ENCODE data around the gene PRRT3. TPM values are rescaled to one million over a fixed set of nuclear protein-coding genes. Genes with fewer than 3 reads are reported as not detected.
A peak's percentile ranks its signal among the peaks of the same experiment; 100 is the strongest.

PRRT3 gene
- total and polyA plus RNA-seq, 2 of the 13 experiments (the other 11 are each of a cell fraction or from before 2014, with no cell fraction given), result 0.22 to 0.44 TPM

DNA sequence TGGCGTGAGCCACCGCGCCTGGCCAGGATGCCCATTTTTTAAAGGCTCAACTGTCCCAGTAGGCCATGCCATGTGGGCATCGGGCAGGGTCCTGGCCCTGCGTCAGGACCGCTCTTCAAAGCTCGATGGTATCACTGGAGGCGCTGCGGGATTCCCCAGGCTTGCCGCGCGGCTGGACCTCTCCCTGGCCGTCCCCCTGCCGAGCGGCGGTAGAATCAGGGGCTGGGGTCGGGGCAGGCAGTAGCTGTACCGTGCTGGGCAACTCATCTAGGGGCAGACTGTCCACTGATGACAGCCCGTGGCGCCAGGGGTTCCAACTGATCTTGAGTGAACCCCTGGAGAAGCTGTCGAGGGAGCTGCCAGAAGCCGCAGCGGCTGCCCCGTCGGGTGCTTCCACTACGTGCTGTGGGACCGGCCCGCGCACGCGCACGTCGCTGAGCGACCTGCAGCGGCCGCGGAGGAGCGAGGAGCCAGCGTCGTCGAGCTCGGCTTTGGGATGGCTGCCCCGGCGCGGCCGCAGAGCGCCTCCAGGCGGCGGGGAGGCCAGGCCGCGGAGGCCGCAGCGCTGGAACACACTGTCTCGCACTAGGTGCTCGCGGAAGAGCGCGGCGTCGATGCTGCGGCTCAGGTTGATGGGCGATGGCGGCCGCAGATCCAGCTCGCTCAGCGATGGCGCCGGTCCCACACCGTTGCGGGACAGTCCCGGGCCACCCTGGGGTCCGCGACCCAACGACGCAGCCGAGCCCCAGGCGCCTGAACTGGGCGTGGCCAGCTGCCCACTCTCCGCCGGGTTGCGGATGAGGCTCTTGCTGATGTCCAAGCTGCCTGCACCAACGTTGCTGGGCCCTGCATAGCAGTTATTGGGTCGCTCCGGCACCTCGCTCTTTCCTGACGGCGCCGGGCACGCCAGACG is 5.8 kb downstream of the PRRT3 start (continued):
- TF ChIP-seq, protein P1, sequence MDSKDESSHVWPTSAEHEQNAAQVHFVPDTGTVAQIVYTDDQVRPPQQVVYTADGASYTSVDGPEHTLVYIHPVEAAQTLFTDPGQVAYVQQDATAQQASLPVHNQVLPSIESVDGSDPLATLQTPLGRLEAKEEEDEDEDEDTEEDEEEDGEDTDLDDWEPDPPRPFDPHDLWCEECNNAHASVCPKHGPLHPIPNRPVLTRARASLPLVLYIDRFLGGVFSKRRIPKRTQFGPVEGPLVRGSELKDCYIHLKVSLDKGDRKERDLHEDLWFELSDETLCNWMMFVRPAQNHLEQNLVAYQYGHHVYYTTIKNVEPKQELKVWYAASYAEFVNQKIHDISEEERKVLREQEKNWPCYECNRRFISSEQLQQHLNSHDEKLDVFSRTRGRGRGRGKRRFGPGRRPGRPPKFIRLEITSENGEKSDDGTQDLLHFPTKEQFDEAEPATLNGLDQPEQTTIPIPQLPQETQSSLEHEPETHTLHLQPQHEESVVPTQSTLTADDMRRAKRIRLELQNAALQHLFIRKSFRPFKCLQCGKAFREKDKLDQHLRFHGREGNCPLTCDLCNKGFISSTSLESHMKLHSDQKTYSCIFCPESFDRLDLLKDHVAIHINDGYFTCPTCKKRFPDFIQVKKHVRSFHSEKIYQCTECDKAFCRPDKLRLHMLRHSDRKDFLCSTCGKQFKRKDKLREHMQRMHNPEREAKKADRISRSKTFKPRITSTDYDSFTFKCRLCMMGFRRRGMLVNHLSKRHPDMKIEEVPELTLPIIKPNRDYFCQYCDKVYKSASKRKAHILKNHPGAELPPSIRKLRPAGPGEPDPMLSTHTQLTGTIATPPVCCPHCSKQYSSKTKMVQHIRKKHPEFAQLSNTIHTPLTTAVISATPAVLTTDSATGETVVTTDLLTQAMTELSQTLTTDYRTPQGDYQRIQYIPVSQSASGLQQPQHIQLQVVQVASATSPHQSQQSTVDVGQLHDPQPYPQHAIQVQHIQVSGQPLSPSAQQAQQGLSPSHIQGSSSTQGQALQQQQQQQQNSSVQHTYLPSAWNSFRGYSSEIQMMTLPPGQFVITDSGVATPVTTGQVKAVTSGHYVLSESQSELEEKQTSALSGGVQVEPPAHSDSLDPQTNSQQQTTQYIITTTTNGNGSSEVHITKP (CRISPR knock-in tag; IDR thresholded peaks at IDR 0.05; ENCODE audit: low read depth), result no peak
- peak in 1 of 2 experiments; percentile 45; a peak in 2 of 4 replicates for TF ChIP-seq ATF4 (CRISPR knock-in tag; IDR thresholded peaks at IDR 0.05)
- no peak for TF ChIP-seq SATB2 (CRISPR knock-in tag; IDR thresholded peaks at IDR 0.05)
- peak; percentile 71 for TF ChIP-seq KAT8 (CRISPR knock-in tag; IDR thresholded peaks at IDR 0.05)
- TF ChIP-seq PLSCR1 (CRISPR knock-in tag; IDR thresholded peaks at IDR 0.05; ENCODE audit: borderline replicate concordance), result no peak
- no peak for TF ChIP-seq ONECUT2 (CRISPR knock-in tag; IDR thresholded peaks at IDR 0.05)
- peak; percentile 96 for TF ChIP-seq ZNF772 (CRISPR knock-in tag; IDR thresholded peaks at IDR 0.05)
- TF ChIP-seq, protein P2, sequence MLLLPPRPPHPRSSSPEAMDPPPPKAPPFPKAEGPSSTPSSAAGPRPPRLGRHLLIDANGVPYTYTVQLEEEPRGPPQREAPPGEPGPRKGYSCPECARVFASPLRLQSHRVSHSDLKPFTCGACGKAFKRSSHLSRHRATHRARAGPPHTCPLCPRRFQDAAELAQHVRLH (CRISPR knock-in tag; IDR thresholded peaks at IDR 0.05; ENCODE audit: borderline replicate concordance, low read depth), result no peak
- 0 out of 2 replicates have a peak, but pooled peaks have one; percentile 78 for TF ChIP-seq ZNF737 (CRISPR knock-in tag; IDR thresholded peaks at IDR 0.05; ENCODE audit: borderline replicate concordance)
- TF ChIP-seq ZNF224 (CRISPR knock-in tag; IDR thresholded peaks at IDR 0.05), result no peak
- no peak for TF ChIP-seq GATAD2A (CRISPR knock-in tag; IDR thresholded peaks at IDR 0.05)
- TF ChIP-seq TMF1 (CRISPR knock-in tag; IDR thresholded peaks at IDR 0.05; ENCODE audit: low read depth), result no peak
- TF ChIP-seq ZNF414 (CRISPR knock-in tag; IDR thresholded peaks at IDR 0.05), result peak; percentile 60; the same call in 1 of the 2 replicates
- 0 out of 2 replicates have a peak, but pooled peaks have one; percentile 40 for TF ChIP-seq MEIS1 (CRISPR knock-in tag; IDR thresholded peaks at IDR 0.05; ENCODE audit: borderline replicate concordance)
- TF ChIP-seq, protein P3, sequence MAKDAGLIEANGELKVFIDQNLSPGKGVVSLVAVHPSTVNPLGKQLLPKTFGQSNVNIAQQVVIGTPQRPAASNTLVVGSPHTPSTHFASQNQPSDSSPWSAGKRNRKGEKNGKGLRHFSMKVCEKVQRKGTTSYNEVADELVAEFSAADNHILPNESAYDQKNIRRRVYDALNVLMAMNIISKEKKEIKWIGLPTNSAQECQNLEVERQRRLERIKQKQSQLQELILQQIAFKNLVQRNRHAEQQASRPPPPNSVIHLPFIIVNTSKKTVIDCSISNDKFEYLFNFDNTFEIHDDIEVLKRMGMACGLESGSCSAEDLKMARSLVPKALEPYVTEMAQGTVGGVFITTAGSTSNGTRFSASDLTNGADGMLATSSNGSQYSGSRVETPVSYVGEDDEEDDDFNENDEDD (CRISPR knock-in tag; IDR thresholded peaks at IDR 0.05; ENCODE audit: borderline replicate concordance), result peak; percentile 76; the same call in 1 of the 2 replicates
- 0 out of 2 replicates have a peak, but pooled peaks have one; percentile 75 for TF ChIP-seq ZNF124 (CRISPR knock-in tag; IDR thresholded peaks at IDR 0.05)
- peak; percentile 76; the same call in 1 of the 2 replicates for TF ChIP-seq ZBTB38 (CRISPR knock-in tag; IDR thresholded peaks at IDR 0.05)
- 0 out of 2 replicates have a peak, but pooled peaks have one; percentile 32 for TF ChIP-seq RXRA (CRISPR knock-in tag; IDR thresholded peaks at IDR 0.05)
- no peak for TF ChIP-seq ZNF44 (CRISPR knock-in tag; IDR thresholded peaks at IDR 0.05)
- peak; percentile 38; the same call in 1 of the 2 replicates for TF ChIP-seq ZSCAN25 (CRISPR knock-in tag; IDR thresholded peaks at IDR 0.05)
- no peak for TF ChIP-seq ZNF33B (CRISPR knock-in tag; IDR thresholded peaks at IDR 0.05)

Data from HepG2 (cell line).